Lower lobe of right lung (tissue), 2 donors: Measurements from ENCODE around the gene ZNF804A. TPM values are rescaled to one million over a fixed set of nuclear protein-coding genes. Genes with fewer than 3 reads are reported as not detected.

Experiments
- ATAC-seq, 2 donors: fragments of 200-7000 bp; cut with Tn5 transposase; one replicate each; pipeline ENCODE4 v1.9.1; 2020 to 2022; ENCODE audit warnings: mild to moderate bottlenecking in 2 of 2, moderate library complexity in 2 of 2
- DNase-seq: peaks from one replicate; pipeline ENCODE4 v3.0.0-alpha.2; 2020
- H3K27ac ChIP-seq: fragments of 200-600 bp; one replicate; pipeline ENCODE4 v1.8.0; 2022
- H3K27me3 ChIP-seq: fragments of 200-600 bp; one replicate; pipeline ENCODE4 v1.8.0; 2022; ENCODE audit warnings: low read depth
- H3K36me3 ChIP-seq: fragments of 200-600 bp; one replicate; pipeline ENCODE4 v1.8.0; 2022; ENCODE audit warnings: mild to moderate bottlenecking
- H3K4me1 ChIP-seq: fragments of 200-600 bp; one replicate; pipeline ENCODE4 v1.8.0; 2022
- H3K4me3 ChIP-seq: fragments of 200-600 bp; one replicate; pipeline ENCODE4 v1.8.0; 2022; ENCODE audit warnings: mild to moderate bottlenecking
- H3K9me3 ChIP-seq: fragments of 200-600 bp; one replicate; pipeline ENCODE4 v1.8.0; 2022
- CTCF ChIP-seq: fragments of 200-600 bp; IDR thresholded peaks from one replicate; pipeline ENCODE4 v1.8.0; 2022; ENCODE audit warnings: antibody characterized with exemption, mild to moderate bottlenecking
- intact Hi-C: fragments of 100-400 bp; cut with DNase I; formaldehyde crosslinking; loops from one replicate; pipeline ENCODE4 v1.11.0; 2022
- total RNA-seq: library from RNA; stranded (reverse); fragmentation: NEBNext Ultra II Directional; extraction: Animal tissue kit (Norgen Biotek cat#: 25700); gene quantifications from one replicate; pipeline ENCODE4 v1.2.1, GENCODE V29; 2021
- donor health status: DM: no; HTN: yes; CAD: no; lungs with severe emphysema.

ZNF804A gene
- total RNA-seq, 1 donor from 2014 or later = 1.3 TPM

GRCh38 chr2:184835398-184835715 lies 237.0 kb downstream of the ZNF804A start:
- ATAC-seq (no peak), DNase-seq (no peak)
- H3K9me3 ChIP-seq = no peaks in the 10 kb centered on the region
- no peak for TF ChIP-seq CTCF
- H3K4me1 ChIP-seq = no peaks in the 10 kb centered on the region
- intact Hi-C loops = no loop called here
- no peak overlapping the region for H3K27ac ChIP-seq
- no peaks in the 10 kb centered on the region for H3K36me3 ChIP-seq
- H3K27me3 ChIP-seq = no peaks in the 10 kb centered on the region
- H3K4me3 ChIP-seq = no peak overlapping the region

GRCh38 chr2:184847331-184847730 lies 249.0 kb downstream of the ZNF804A start:
- Histone ChIP-seq H3K36me3 (no peaks in the 10 kb centered on the region), H3K27me3 (no peaks in the 10 kb centered on the region), H3K9me3 (no peaks in the 10 kb centered on the region), H3K27ac (no peak overlapping the region), H3K4me1 (no peaks in the 10 kb centered on the region), H3K4me3 (no peak overlapping the region)
- ATAC-seq (no peak), DNase-seq (no peak)
- no peak for TF ChIP-seq CTCF
- intact Hi-C loops = no loop called here

- no peak for TF ChIP-seq CTCF
- no peak overlapping the region for H3K27ac ChIP-seq
- H3K9me3 ChIP-seq = no peaks in the 10 kb centered on the region
- DNase-seq = no peak
- intact Hi-C loops = no loop called here
- no peak for ATAC-seq
- H3K27me3 ChIP-seq = no peaks in the 10 kb centered on the region
- H3K4me3 ChIP-seq = no peak overlapping the region
- no peaks in the 10 kb centered on the region for H3K36me3 ChIP-seq
- H3K4me1 ChIP-seq = no peaks in the 10 kb centered on the region
Measured at GRCh38 chr2:184849516-184849915, 251.2 kb downstream of the ZNF804A start.

GRCh38 chr2:184851576-184851975 lies 253.2 kb downstream of the ZNF804A start:
- no peak for ATAC-seq
- Histone ChIP-seq H3K9me3 (no peaks in the 10 kb centered on the region), H3K36me3 (no peaks in the 10 kb centered on the region), H3K4me1 (no peaks in the 10 kb centered on the region), H3K27ac (no peak overlapping the region), H3K4me3 (no peak overlapping the region), H3K27me3 (no peaks in the 10 kb centered on the region)
- intact Hi-C loops = no loop called here
- no peak for DNase-seq
- TF ChIP-seq CTCF = no peak

GRCh38 chr2:184859187-184859586 lies 260.9 kb downstream of the ZNF804A start:
- TF ChIP-seq CTCF = no peak
- no peaks in the 10 kb centered on the region for H3K36me3 ChIP-seq
- intact Hi-C loops = no loop called here

GRCh38 chr2:184860744-184861143 lies 262.4 kb downstream of the ZNF804A start:
- no peaks in the 10 kb centered on the region for H3K4me1 ChIP-seq
- no peak for DNase-seq
- intact Hi-C loops = no loop called here

More at GRCh38 chr2:184859187-184859586, 260.9 kb downstream of the ZNF804A start:
- H3K27me3 ChIP-seq = no peaks in the 10 kb centered on the region
- H3K4me3 ChIP-seq = no peak overlapping the region
- no peaks in the 10 kb centered on the region for H3K4me1 ChIP-seq
- no peak for ATAC-seq
- DNase-seq = no peak
- no peak overlapping the region for H3K27ac ChIP-seq
- H3K9me3 ChIP-seq = peaks cover 14% of the 10 kb centered on the region

More at GRCh38 chr2:184860744-184861143, 262.4 kb downstream of the ZNF804A start:
- H3K4me3 ChIP-seq = no peak overlapping the region
- H3K36me3 ChIP-seq = no peaks in the 10 kb centered on the region
- no peak for ATAC-seq
- no peak for TF ChIP-seq CTCF
- H3K27me3 ChIP-seq = no peaks in the 10 kb centered on the region
- H3K27ac ChIP-seq = no peak overlapping the region
- peaks cover 14% of the 10 kb centered on the region for H3K9me3 ChIP-seq
